PFSK-1 (cell line): ENCODE data around the gene GTF2E1.

ENCODE experiments used
- FOXP2 ChIP-seq: optimal IDR thresholded peaks from 2 replicates; pipeline ENCODE3; 2011; ENCODE audit warnings: borderline replicate concordance, control low read depth, inconsistent platforms; ENCODE audit not compliant: insufficient read depth; ENCODE audit errors: extremely low read length, extremely low read depth
- POLR2AphosphoS5 ChIP-seq: IDR thresholded peaks from 2 replicates; pipeline ENCODE4 v1.6.1; 2012; ENCODE audit warnings: low read depth, mild to moderate bottlenecking, control low read depth, low read length, moderate library complexity
- SIN3A ChIP-seq: IDR thresholded peaks from 2 replicates; pipeline ENCODE4 v1.6.1; 2012; ENCODE audit warnings: mild to moderate bottlenecking, low read length, moderate library complexity, borderline replicate concordance; ENCODE audit not compliant: insufficient read depth
- TAF1 ChIP-seq: IDR thresholded peaks from 2 replicates; pipeline ENCODE4 v1.6.1; 2012; ENCODE audit warnings: low read length, control low read depth, borderline replicate concordance; ENCODE audit not compliant: insufficient read depth
- TF ChIP-seq, protein P1 (sequence below), 2 experiments: IDR thresholded peaks; 2 replicates each; pipeline versions ENCODE4 v1.6.1 to v1.8.0; 2011 to 2012; ENCODE audit warnings: low read depth in 2 of 2, low read length in 2 of 2, control low read depth in 1 of 2, inconsistent platforms in 1 of 2, mild to moderate bottlenecking in 1 of 2, moderate library complexity in 1 of 2; ENCODE audit not compliant: insufficient read depth in 1 of 2

The GTF2E1 gene

DNA sequence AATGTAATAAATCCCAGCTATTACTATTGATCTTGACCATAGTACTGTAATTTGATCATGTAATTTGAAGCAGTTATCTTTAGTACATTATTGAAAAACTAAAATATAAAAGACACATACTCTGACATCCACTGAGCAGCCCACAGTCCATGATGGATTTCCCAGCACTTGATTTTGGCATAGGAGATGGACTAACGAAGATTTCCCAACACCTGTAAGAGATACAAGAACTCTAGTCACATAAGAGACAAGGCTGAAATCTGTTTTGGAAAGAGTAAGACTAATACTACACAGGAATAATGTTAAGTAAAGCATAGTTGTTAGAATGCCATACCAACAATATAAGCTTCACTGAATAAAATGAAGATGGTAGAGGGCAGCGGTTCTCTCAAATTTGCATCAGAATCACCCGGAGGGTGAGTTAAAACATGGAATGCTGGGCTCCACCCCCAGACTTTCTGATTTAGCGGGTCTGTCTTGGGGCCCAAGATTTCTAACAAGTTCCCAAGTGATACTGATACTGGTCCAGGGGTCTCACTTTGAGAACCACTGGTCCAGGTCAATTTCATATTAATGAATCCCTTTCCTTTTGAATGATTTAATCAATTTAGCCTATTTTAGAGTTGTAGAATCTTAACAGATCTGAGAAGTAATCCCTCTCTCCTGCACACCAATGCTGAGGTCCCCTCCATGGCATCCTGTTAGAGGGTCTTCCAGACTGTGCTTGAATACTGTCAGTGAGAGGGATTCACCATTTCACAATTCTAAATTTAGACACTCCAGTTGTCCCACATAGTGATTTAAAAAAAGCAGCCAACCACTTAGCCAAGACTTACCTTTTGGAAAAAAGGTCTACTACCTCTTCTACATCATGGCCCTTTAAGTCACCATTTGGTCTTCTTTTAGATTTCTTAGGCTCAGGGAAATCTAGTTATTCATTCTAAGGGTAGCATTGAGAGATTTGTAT lies 11.7 kb upstream of the GTF2E1 start:
- TF ChIP-seq, protein P1, sequence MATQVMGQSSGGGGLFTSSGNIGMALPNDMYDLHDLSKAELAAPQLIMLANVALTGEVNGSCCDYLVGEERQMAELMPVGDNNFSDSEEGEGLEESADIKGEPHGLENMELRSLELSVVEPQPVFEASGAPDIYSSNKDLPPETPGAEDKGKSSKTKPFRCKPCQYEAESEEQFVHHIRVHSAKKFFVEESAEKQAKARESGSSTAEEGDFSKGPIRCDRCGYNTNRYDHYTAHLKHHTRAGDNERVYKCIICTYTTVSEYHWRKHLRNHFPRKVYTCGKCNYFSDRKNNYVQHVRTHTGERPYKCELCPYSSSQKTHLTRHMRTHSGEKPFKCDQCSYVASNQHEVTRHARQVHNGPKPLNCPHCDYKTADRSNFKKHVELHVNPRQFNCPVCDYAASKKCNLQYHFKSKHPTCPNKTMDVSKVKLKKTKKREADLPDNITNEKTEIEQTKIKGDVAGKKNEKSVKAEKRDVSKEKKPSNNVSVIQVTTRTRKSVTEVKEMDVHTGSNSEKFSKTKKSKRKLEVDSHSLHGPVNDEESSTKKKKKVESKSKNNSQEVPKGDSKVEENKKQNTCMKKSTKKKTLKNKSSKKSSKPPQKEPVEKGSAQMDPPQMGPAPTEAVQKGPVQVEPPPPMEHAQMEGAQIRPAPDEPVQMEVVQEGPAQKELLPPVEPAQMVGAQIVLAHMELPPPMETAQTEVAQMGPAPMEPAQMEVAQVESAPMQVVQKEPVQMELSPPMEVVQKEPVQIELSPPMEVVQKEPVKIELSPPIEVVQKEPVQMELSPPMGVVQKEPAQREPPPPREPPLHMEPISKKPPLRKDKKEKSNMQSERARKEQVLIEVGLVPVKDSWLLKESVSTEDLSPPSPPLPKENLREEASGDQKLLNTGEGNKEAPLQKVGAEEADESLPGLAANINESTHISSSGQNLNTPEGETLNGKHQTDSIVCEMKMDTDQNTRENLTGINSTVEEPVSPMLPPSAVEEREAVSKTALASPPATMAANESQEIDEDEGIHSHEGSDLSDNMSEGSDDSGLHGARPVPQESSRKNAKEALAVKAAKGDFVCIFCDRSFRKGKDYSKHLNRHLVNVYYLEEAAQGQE (IDR thresholded peaks at IDR 0.05; ENCODE audit: insufficient read depth in 1 of 2, low read depth in 2 of 2, low read length in 2 of 2) = no peak
- TF ChIP-seq TAF1 = no peak
- TF ChIP-seq POLR2AphosphoS5 = no peak
- no peak for TF ChIP-seq SIN3A
- TF ChIP-seq FOXP2 = no peak

DNA sequence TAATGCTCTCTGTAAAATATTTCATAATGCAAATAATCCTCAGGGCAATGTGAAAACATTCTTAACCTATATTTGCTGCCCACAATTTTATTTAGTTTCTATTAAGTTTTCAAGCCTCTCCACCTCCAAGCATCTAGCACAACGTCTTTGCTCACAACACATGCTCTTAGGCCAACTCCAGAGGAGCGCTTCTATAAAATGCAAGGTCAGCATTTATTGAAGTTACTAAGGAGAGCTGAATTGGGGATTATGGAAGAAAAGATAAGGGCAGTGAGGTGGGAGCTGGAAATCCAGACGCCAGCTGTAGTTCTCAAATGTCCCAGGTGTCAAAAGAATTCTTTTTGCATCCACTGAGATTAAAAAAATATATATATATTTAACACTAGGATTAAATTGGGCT lies 1.2 kb upstream of the GTF2E1 start:
- no peak for TF ChIP-seq FOXP2
- TF ChIP-seq POLR2AphosphoS5 = no peak
- TF ChIP-seq SIN3A = no peak

DNA sequence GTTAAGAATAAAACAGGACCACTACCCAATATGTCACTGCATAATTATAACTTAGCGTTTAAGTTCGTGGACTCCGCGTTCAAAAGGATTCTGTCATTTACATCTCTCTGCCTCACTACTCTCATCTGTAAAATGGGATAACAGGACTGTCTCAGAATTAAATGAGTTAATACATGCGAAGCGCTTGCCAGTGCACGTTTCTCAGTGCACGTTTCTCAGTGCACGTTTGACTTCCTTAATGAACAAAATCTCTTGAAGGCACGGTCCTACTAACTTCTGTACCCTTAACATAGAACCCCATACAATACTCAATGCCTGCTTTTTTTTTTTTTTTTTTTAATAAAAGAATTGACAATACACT lies 727 bp upstream of the GTF2E1 start:
- TF ChIP-seq SIN3A (no peak), POLR2AphosphoS5 (no peak), TAF1 (no peak), FOXP2 (no peak)
- TF ChIP-seq, protein P1 (IDR thresholded peaks at IDR 0.05; ENCODE audit: insufficient read depth in 1 of 2, low read depth in 2 of 2, low read length in 2 of 2) = no peak

DNA sequence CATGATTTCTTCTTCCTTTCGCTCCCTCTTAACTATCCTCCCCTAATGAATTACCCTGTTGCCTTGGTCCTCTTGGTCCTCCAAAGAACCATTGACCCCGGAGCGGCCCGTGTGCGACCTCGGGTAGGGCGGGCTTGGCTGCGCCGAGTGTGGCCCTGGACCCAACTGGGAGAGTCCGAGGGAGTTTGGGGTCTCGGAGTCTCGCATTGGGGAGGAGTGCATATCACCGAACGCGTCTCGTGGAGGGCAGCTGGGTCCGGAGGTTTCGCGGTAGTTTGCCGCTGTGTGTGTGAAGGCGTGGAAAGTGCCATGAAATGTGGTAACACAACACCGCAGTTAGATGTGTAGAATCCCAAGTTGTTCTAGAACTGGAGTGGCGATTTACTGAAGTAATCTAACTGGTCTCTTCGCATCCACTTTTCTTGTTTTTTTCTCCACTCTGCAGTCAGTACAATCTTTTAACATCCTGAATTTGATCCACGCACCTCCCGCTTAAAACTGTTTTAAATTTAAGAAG lies 363 bp downstream of the GTF2E1 start:
- TF ChIP-seq FOXP2 = no peak
- no peak; the same call in 1 of the 2 replicates for TF ChIP-seq POLR2AphosphoS5
- TF ChIP-seq, protein P1 (IDR thresholded peaks at IDR 0.05; ENCODE audit: insufficient read depth in 1 of 2, low read depth in 2 of 2, low read length in 2 of 2) = no peak
- TF ChIP-seq SIN3A = no peak
- no peak for TF ChIP-seq TAF1

DNA sequence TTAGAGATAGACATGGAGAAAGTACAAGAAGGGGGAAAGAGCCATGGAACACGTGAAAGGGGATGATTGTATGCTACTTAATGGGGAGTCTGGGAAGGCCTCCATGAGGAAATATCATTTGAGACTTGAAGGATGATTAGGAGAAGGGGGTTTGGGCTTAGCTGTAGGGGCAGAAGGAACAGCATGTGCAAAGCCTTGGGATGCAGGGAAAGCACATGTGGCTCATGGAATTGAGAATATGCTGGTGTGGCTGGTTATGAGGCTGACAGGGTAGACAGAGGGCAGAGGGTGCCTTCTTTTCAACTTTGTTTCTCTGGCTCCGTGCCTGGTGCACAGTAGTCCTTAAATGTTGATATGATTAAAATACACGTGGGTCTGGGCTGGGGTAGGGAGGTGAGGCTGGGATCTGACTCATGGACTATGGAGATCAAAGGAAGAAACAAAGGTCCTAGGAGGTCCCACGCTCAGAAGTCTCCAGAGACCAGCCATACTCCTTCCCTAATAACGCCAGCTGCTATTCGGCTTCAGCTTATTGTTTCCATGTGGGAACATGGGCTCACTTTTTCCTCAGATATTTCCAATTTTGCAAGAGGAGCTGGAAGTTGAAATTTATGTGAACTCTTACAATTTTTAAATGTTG lies 1.1 kb downstream of the GTF2E1 start:
- TF ChIP-seq, protein P1 (IDR thresholded peaks at IDR 0.05; ENCODE audit: insufficient read depth in 1 of 2, low read depth in 2 of 2, low read length in 2 of 2) = no peak
- TF ChIP-seq POLR2AphosphoS5 = no peak
- no peak for TF ChIP-seq FOXP2
- no peak for TF ChIP-seq TAF1
